ENCODE measurements around the gene TNFRSF14.

GRCh38 chr1:2544875-2545640 is 11.1 kb upstream of the TNFRSF14 start:
- no peak for TF ChIP-seq POLR2A (IDR thresholded peaks at IDR 0.05; ENCODE audit: low read depth, low read length)
- no peak for TF ChIP-seq TAF1 (IDR thresholded peaks at IDR 0.05; ENCODE audit: borderline replicate concordance, low read depth, low read length)
- no peak for TF ChIP-seq POLR2AphosphoS5 (IDR thresholded peaks at IDR 0.05; ENCODE audit: low read depth, low read length)
